Astrocyte (in vitro differentiated cells and primary cell): Measurements from ENCODE around the gene STOM.

Experiments
- CTCF ChIP-seq: IDR thresholded peaks from 2 replicates; pipeline ENCODE4 v1.5.1; 2011; ENCODE audit warnings: low read depth, mild to moderate bottlenecking, inconsistent platforms, low read length, moderate library complexity; ENCODE audit not compliant: insufficient read depth
- EZH2 ChIP-seq: IDR thresholded peaks from 2 replicates; pipeline ENCODE4 v1.6.1; 2012; ENCODE audit warnings: mild to moderate bottlenecking, low read length, inconsistent platforms; ENCODE audit not compliant: insufficient read depth

- TF ChIP-seq EZH2, result no peak
- TF ChIP-seq CTCF, result no peak
Measured at GRCh38 chr9:121404906-121405305, 34.9 kb upstream of the STOM start.
